Glutamatergic neuron (in vitro differentiated cells): ENCODE data around the gene PDZD11. TPM values are rescaled to one million over a fixed set of nuclear protein-coding genes. Genes with fewer than 3 reads are reported as not detected.
A peak's percentile ranks its signal among the peaks of the same experiment; 100 is the strongest.

ENCODE experiments used
- DNase-seq: peaks from one replicate; pipeline ENCODE4 v3.0.0; 2022
- H3K27ac Mint-ChIP-seq: one replicate; pipeline ENCODE4 v1.8.0; 2020; ENCODE audit warnings: mild to moderate bottlenecking, mixed read lengths, inconsistent platforms; ENCODE audit not compliant: unreplicated experiment
- H3K27me3 Mint-ChIP-seq: one replicate; pipeline ENCODE4 v1.8.0; 2020; ENCODE audit warnings: mild to moderate bottlenecking, moderate library complexity, mixed read lengths, inconsistent platforms; ENCODE audit not compliant: unreplicated experiment
- H3K36me3 Mint-ChIP-seq: one replicate; pipeline ENCODE4 v1.8.0; 2020; ENCODE audit warnings: mild to moderate bottlenecking, mixed read lengths, inconsistent platforms; ENCODE audit not compliant: unreplicated experiment
- H3K4me1 Mint-ChIP-seq: one replicate; pipeline ENCODE4 v1.8.0; 2020; ENCODE audit warnings: mild to moderate bottlenecking, low read depth, mixed read lengths, inconsistent platforms; ENCODE audit not compliant: unreplicated experiment
- H3K4me3 Mint-ChIP-seq: one replicate; pipeline ENCODE4 v1.8.0; 2020; ENCODE audit warnings: mild to moderate bottlenecking, mixed read lengths, inconsistent platforms; ENCODE audit not compliant: unreplicated experiment
- H3K9me3 Mint-ChIP-seq: one replicate; pipeline ENCODE4 v1.8.0; 2020; ENCODE audit warnings: mild to moderate bottlenecking, moderate library complexity, mixed read lengths, inconsistent platforms; ENCODE audit not compliant: unreplicated experiment
- CTCF ChIP-seq: fragments of 200-600 bp; sonication (generic); IDR thresholded peaks from one replicate; pipeline ENCODE4 v1.5.0; 2021; ENCODE audit not compliant: partially characterized antibody, unreplicated experiment
- long read RNA-seq: library from polyadenylated mRNA; unstranded; transcript quantifications from one replicate; pipeline ENCODE4 v2.0.0, GENCODE V29; 2020; ENCODE audit not compliant: unreplicated experiment
- total RNA-seq: library from RNA; stranded (reverse); fragmentation: NEBNext Ultra II Directional; extraction: Animal tissue kit (Norgen Biotek cat#: 25700); gene quantifications from one replicate; pipeline ENCODE4 v1.2.1, GENCODE V29; 2021; ENCODE audit not compliant: unreplicated experiment

PDZD11 gene
- 47.4 TPM for total RNA-seq
- long read RNA-seq, transcript PDZD11-202 (8 exons, 784 nt): minor isoform, 7 of 54 reads
- long read RNA-seq, transcript PDZD11-201 (7 exons, 1,043 nt): major isoform, 38 of 54 reads
- long read RNA-seq, partial matches to known transcripts: 2 of 54 reads
- long read RNA-seq, other reads (novel, unspliced or antisense): 7 of 54 reads

GRCh38 chrX:70289793-70290770 is at the start of gene PDZD11, which contains the start of gene KIF4A:
TSS of gene PDZD11 (minus strand) at chrX:70289927. CDS start at chrX:70289341, 586 bp downstream.
TSS of gene KIF4A (plus strand) at chrX:70290104. CDS start at chrX:70290459, 355 bp downstream.
- Mint-ChIP-seq H3K4me1 (peaks cover 2% of the 10 kb centered on the region), H3K4me3 (peak within 1 kb of the TSS; percentile 93), H3K27me3 (no peaks in the 10 kb centered on the region), H3K27ac (peak within 1 kb of the TSS; percentile 22), H3K9me3 (no peaks in the 10 kb centered on the region), H3K36me3 (no peaks in the 10 kb centered on the region)
- peak; percentile 83 for DNase-seq
- TF ChIP-seq CTCF: no peak

GRCh38 chrX:70338290-70338689 is 48.6 kb upstream of the PDZD11 start:
- H3K27ac Mint-ChIP-seq: no peak overlapping the region
- H3K4me1 Mint-ChIP-seq: no peaks in the 10 kb centered on the region
- DNase-seq: no peak
- TF ChIP-seq CTCF: no peak
- H3K27me3 Mint-ChIP-seq: no peaks in the 10 kb centered on the region
- no peaks in the 10 kb centered on the region for H3K9me3 Mint-ChIP-seq
- no peaks in the 10 kb centered on the region for H3K36me3 Mint-ChIP-seq
- H3K4me3 Mint-ChIP-seq: no peak overlapping the region

GRCh38 chrX:70336767-70337166 is 47.0 kb upstream of the PDZD11 start:
- Mint-ChIP-seq H3K27ac (no peak overlapping the region), H3K9me3 (no peaks in the 10 kb centered on the region), H3K4me1 (no peaks in the 10 kb centered on the region), H3K27me3 (no peaks in the 10 kb centered on the region), H3K4me3 (no peak overlapping the region), H3K36me3 (no peaks in the 10 kb centered on the region)
- no peak for TF ChIP-seq CTCF
- no peak for DNase-seq

- H3K36me3 Mint-ChIP-seq: no peaks in the 10 kb centered on the region
- H3K4me3 Mint-ChIP-seq: no peak overlapping the region
- no peak for TF ChIP-seq CTCF
- H3K27me3 Mint-ChIP-seq: no peaks in the 10 kb centered on the region
- H3K9me3 Mint-ChIP-seq: no peaks in the 10 kb centered on the region
- no peak for DNase-seq
- no peaks in the 10 kb centered on the region for H3K4me1 Mint-ChIP-seq
- H3K27ac Mint-ChIP-seq: no peak overlapping the region
These were observed 42.9 kb upstream of the PDZD11 start for GRCh38 chrX:70332600-70332999.

- Mint-ChIP-seq H3K36me3 (no peaks in the 10 kb centered on the region), H3K27me3 (no peaks in the 10 kb centered on the region)
These were observed 41.4 kb upstream of the PDZD11 start for GRCh38 chrX:70331161-70331560.

More at GRCh38 chrX:70331161-70331560, 41.4 kb upstream of the PDZD11 start:
- Mint-ChIP-seq H3K9me3 (no peaks in the 10 kb centered on the region), H3K4me3 (no peak overlapping the region), H3K27ac (no peak overlapping the region), H3K4me1 (no peaks in the 10 kb centered on the region)
- no peak for TF ChIP-seq CTCF
- DNase-seq: no peak
